Measurements from ENCODE around the gene ARHGAP42.

The ARHGAP42 gene

DNA sequence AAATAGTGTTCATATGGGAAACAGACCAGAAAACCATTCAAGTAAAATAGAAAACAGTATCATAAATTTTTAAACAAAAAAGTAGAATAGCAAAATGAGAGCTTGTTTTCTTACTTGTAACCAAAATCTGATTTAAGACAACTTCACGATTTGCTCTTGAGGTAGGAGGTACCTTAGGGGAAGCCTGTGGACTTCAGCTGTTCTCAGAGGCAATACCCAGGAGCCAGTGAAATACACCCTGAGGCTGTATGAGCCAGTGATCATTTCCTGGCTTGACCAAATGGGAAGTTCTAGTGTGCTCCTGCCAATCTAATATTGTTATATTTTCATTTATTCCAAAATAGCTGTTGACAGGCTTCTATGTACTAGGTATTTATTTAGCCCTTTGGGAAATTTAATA, 104.8 kb downstream of the ARHGAP42 start:
- H3K9me3 ChIP-seq (ENCODE audit: severe bottlenecking): no peaks in the 10 kb centered on the region
- no peak overlapping the region for H3K4me3 ChIP-seq (ENCODE audit: low read depth, low read length)
- no peak overlapping the region for H3K27ac ChIP-seq
- H3K36me3 ChIP-seq: no peaks in the 10 kb centered on the region
- TF ChIP-seq, protein P1, sequence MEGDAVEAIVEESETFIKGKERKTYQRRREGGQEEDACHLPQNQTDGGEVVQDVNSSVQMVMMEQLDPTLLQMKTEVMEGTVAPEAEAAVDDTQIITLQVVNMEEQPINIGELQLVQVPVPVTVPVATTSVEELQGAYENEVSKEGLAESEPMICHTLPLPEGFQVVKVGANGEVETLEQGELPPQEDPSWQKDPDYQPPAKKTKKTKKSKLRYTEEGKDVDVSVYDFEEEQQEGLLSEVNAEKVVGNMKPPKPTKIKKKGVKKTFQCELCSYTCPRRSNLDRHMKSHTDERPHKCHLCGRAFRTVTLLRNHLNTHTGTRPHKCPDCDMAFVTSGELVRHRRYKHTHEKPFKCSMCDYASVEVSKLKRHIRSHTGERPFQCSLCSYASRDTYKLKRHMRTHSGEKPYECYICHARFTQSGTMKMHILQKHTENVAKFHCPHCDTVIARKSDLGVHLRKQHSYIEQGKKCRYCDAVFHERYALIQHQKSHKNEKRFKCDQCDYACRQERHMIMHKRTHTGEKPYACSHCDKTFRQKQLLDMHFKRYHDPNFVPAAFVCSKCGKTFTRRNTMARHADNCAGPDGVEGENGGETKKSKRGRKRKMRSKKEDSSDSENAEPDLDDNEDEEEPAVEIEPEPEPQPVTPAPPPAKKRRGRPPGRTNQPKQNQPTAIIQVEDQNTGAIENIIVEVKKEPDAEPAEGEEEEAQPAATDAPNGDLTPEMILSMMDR (IDR thresholded peaks at IDR 0.05; ENCODE audit: low read depth, low read length): no peak
- DNase-seq: no peak
- H3K27me3 ChIP-seq (ENCODE audit: insufficient read depth, low read depth, severe bottlenecking): no peaks in the 10 kb centered on the region

- TF ChIP-seq, protein P1 (IDR thresholded peaks at IDR 0.05; ENCODE audit: low read depth, low read length): no peak
- no peak overlapping the region for H3K27ac ChIP-seq
- H3K4me3 ChIP-seq (ENCODE audit: low read depth, low read length): no peak overlapping the region
- no peaks in the 10 kb centered on the region for H3K36me3 ChIP-seq
- no peak for DNase-seq
- no peaks in the 10 kb centered on the region for H3K27me3 ChIP-seq (ENCODE audit: insufficient read depth, low read depth, severe bottlenecking)
- no peaks in the 10 kb centered on the region for H3K9me3 ChIP-seq (ENCODE audit: severe bottlenecking)
Observed at GRCh38 chr11:100793525-100793924, 106.4 kb downstream of the ARHGAP42 start.

GRCh38 chr11:100794446-100794845, 107.4 kb downstream of the ARHGAP42 start:
- Histone ChIP-seq H3K36me3 (no peaks in the 10 kb centered on the region), H3K27me3 (ENCODE audit: insufficient read depth, low read depth, severe bottlenecking) (no peaks in the 10 kb centered on the region)

DNA sequence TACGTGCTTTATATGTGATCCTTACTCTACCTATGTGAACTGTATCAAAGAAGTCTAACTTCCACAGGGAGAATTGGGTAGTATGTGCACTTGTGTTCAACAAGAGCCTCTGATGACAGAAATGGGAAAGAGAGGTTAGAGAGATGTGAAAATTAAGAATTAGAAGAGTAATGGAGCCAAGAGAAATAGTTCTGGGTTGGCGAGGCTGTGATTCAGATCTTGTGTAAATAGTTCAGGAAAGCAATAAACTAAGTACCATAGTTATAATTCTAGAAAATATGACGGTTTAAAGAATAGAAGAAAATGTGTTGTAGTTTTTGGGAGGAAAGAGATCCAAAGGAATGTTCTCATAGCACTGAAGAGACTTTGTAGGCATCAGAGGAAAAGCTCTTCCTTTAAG, 112.4 kb downstream of the ARHGAP42 start:
- Histone ChIP-seq H3K27ac (no peak overlapping the region), H3K27me3 (ENCODE audit: insufficient read depth, low read depth, severe bottlenecking) (no peaks in the 10 kb centered on the region), H3K36me3 (no peaks in the 10 kb centered on the region), H3K4me3 (ENCODE audit: low read depth, low read length) (no peak overlapping the region), H3K9me3 (ENCODE audit: severe bottlenecking) (no peaks in the 10 kb centered on the region)
- TF ChIP-seq, protein P1 (IDR thresholded peaks at IDR 0.05; ENCODE audit: low read depth, low read length): no peak
- DNase-seq: no peak

More at GRCh38 chr11:100794446-100794845, 107.4 kb downstream of the ARHGAP42 start:
- no peaks in the 10 kb centered on the region for H3K9me3 ChIP-seq (ENCODE audit: severe bottlenecking)
- no peak overlapping the region for H3K27ac ChIP-seq
- TF ChIP-seq, protein P1 (IDR thresholded peaks at IDR 0.05; ENCODE audit: low read depth, low read length): no peak
- no peak overlapping the region for H3K4me3 ChIP-seq (ENCODE audit: low read depth, low read length)
- no peak for DNase-seq

GRCh38 chr11:100800202-100800601, 113.1 kb downstream of the ARHGAP42 start:
- no peak overlapping the region for H3K27ac ChIP-seq

More at GRCh38 chr11:100800202-100800601, 113.1 kb downstream of the ARHGAP42 start:
- no peak for DNase-seq
- Histone ChIP-seq H3K9me3 (ENCODE audit: severe bottlenecking) (no peaks in the 10 kb centered on the region), H3K4me3 (ENCODE audit: low read depth, low read length) (no peak overlapping the region), H3K36me3 (no peaks in the 10 kb centered on the region), H3K27me3 (ENCODE audit: insufficient read depth, low read depth, severe bottlenecking) (no peaks in the 10 kb centered on the region)
- TF ChIP-seq, protein P1 (IDR thresholded peaks at IDR 0.05; ENCODE audit: low read depth, low read length): no peak
